A204.1 (cell line): ENCODE measurements around the gene ZMIZ2.
"Not testable (repeated sequence)": the region's sequence is repeated elsewhere in the genome, so short reads cannot be mapped to it uniquely, and the experiment has no call there.

Source experiments
- FAIRE-seq: peaks from 2 replicates; lab custom pipeline; 2012; peaks lifted over from hg19 to GRCh38; lab: Jason Lieb, UNC

ZMIZ2 gene, protein sequence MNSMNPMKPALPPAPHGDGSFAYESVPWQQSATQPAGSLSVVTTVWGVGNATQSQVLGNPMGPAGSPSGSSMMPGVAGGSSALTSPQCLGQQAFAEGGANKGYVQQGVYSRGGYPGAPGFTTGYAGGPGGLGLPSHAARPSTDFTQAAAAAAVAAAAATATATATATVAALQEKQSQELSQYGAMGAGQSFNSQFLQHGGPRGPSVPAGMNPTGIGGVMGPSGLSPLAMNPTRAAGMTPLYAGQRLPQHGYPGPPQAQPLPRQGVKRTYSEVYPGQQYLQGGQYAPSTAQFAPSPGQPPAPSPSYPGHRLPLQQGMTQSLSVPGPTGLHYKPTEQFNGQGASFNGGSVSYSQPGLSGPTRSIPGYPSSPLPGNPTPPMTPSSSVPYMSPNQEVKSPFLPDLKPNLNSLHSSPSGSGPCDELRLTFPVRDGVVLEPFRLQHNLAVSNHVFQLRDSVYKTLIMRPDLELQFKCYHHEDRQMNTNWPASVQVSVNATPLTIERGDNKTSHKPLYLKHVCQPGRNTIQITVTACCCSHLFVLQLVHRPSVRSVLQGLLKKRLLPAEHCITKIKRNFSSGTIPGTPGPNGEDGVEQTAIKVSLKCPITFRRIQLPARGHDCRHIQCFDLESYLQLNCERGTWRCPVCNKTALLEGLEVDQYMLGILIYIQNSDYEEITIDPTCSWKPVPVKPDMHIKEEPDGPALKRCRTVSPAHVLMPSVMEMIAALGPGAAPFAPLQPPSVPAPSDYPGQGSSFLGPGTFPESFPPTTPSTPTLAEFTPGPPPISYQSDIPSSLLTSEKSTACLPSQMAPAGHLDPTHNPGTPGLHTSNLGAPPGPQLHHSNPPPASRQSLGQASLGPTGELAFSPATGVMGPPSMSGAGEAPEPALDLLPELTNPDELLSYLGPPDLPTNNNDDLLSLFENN

DNA sequence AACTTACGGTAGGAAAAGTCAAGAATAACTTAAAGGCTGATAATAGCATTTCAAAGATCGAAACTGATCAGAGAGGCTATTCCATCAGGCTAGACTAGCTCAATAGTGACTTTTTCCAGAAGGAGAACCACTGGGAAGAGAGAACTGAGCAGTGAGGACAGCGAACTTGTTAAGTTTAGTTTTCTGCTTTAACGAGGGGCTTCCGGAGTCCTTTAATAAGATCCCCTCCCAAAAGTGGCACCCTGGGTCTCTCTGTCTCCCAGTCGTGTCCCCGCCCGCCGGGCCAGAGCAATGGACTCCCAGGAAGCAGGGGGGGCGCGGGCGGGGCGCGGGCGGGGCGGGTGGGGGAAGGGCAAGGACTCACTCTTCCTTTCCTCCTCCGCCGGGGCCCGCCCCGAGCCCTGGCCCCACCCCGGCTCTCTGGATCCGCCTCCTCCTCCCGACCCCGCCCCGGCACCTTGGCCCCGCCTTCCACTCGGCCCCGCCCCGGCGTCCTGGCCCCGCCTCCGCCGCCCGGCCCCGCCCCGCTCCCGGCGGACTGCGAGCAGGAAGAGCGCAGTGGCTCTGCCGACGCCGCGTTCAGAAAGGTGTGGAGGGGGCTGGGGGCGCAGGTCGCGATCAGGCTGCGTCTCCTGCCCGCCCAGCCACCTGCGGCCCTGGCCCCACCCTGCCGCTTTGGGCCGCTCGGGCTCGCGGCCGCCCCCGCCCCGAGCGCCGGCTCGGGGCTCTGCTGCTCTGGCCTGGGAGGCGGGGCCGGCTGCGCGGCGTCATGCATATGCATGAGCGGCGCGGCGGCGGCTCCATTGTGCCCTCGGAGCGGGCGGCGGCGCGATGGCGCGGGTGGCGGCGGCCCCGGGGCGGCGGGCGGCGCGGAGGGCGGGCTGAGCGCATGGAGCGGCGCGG lies at the start of gene ZMIZ2:
TSS of gene ZMIZ2 (plus strand) at position 803 of the 903 bp plus-strand sequence. CDS start 7,403 bp downstream, outside the sequence.
- FAIRE-seq = no peak

GRCh38 chr7:44699598-44699997 lies 49.0 kb upstream of the ZMIZ2 start:
- FAIRE-seq = not testable (repeated sequence)

DNA sequence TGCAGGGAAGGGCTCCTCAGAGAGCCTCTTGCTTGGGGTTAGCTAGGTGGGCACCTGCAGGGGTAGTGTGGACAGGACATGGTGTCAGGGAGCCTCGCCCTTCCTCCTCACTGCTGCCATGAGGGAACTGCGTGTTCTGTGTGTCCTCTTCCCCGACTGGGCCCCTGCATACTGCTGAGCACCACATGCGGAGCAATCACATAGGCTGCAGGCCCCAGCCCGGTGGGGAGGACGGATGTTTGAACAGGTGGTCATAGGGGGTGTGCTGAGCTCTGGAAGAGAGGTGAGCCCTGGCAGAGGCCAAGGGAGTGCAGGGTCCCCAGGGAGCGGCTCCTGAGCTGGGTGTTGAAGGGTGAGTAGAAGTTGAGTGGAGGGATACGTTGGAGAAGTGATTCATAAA lies 48.3 kb upstream of the ZMIZ2 start:
- FAIRE-seq = no peak

DNA sequence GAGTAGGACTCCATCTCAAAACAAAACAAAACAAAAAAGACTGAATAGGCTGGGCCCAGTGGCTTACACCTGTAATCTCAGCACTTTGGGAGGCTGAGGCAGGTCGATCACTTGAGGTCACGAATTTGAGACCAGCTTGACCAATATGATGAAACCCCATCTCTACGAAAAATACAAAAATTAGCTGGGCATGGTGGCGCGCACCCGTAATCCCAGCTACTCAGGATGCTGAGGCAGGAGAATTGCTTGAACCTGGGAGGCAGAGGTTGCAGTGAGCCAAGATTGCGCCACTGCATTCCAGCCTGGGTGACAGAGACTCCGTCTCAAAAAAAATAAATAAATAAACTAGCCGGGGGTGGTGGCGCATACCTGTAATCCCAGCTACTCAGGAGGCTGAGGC lies 45.3 kb upstream of the ZMIZ2 start:
- not testable (repeated sequence) for FAIRE-seq

GRCh38 chr7:44703921-44704320 lies 44.7 kb upstream of the ZMIZ2 start:
- no peak for FAIRE-seq

DNA sequence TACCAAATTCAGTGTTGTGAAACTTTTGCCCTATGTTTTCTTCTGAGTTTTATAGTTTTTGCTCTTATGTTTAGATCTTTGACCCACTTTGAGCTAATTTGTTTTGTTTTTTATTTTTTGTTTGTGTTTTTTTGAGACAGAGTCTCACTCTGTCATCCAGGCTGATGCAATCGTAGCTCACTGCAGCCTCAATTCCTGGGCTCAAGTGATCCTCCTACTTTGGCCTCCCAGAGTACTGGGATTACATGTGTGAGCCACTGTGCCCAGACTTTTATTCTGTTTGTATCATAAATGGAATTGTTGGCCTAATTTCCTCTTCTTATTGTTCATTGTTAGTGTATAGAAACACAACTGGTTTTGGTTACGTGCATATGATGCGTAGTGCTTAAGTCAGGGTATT lies 43.2 kb upstream of the ZMIZ2 start:
- no peak for FAIRE-seq

DNA sequence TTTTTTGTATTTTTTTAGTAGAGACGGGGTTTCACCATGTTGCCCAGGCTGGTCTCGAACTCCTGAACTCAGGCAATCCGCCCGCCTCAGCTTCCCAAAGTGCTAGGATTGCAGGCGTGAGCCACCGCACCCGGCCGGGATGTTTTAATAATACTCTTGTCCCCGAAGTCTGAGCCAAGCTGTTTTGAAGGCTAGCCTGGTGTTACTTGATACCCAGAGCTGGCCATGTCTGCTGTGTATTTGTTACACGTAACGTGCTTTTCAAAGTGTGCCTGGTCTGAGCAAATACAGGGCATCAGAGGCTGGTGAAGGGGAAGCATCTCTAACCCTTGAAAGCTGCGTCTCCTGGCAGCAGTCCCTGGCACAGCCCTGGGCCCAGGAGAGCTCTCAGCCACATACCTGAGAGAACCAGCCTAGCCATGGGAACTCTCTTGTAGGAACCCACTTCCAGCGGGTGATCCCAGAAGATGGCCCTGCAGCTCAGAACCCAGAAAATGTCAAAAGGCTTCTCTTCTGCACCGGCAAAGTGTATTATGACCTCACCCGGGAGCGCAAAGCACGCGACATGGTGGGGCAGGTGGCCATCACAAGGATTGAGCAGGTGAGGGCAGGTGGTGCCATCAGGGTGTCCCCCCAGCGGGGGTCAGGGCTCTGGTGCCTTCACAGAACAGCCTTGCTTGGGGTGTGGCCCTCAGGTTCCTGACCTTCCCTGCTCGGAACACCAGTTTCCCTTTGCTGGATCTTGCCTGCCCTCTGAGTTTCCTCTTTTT lies 41.7 kb upstream of the ZMIZ2 start:
- FAIRE-seq = no peak

- FAIRE-seq = no peak
Measured at GRCh38 chr7:44707558-44708230, 41.0 kb upstream of the ZMIZ2 start.

GRCh38 chr7:44709011-44709915 lies 39.4 kb upstream of the ZMIZ2 start:
- no peak for FAIRE-seq

GRCh38 chr7:44709945-44710596 lies 38.6 kb upstream of the ZMIZ2 start:
- FAIRE-seq = no peak

DNA sequence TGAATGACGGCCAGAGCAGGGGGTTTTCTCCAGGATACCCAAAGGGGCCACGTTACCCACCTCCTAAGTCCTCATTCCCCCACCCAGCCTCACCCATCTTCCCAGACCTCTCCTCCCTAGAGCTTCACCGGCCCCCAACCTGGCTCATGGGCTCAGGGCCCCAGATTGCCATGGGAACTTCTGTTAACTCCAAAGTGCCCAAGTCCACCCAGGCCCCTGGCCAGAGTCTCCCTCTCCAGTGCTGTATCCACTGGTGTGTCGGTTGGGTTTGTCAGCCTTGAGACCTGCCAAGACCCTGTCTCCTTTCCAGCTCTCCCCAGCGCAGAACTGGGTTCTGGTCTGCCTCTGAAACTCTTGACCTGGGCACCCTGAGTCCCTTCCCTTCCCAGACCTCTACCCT lies 37.1 kb upstream of the ZMIZ2 start:
- no peak for FAIRE-seq

DNA sequence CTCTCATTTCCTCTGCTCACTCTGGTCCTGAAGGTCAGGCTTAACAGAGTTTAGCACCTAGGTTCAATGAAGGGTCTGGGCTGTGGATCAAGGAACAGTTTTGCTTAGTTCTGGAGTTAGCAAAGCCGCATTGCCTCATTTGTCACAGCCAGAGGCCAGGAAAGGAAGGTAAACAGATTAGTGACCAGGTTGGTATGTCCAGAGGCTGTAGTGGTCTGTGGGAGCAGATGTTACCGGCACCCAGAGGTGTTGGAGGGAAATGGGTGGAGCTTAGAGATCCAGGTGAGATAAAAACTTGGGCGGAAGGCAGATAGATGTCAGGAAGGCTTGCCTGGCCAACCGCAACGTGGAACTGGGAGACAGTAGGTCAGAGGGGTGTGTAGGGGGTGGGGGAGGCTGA lies 36.6 kb upstream of the ZMIZ2 start:
- FAIRE-seq = no peak

DNA sequence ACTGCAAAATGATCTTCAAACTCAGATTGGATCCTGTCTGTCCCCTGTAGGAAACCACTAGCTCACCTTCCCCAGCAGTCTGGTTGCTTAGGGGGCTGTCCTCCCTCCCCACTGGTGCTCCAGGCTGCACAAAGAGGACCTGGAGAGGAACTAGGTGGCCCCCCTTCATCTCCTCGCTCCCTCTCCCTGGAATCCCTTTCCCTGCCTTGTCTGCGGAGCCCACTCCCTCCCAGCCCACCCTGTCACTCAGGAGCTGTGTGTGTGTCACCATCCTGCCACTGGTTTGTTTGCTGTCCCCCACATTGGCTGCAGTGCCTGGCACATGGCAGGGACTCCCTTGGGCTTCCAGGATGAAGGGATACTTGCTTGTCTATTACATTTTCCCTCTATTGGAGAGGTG lies 35.5 kb upstream of the ZMIZ2 start:
- no peak for FAIRE-seq

GRCh38 chr7:44713680-44714335 lies 34.8 kb upstream of the ZMIZ2 start:
- FAIRE-seq = no peak

DNA sequence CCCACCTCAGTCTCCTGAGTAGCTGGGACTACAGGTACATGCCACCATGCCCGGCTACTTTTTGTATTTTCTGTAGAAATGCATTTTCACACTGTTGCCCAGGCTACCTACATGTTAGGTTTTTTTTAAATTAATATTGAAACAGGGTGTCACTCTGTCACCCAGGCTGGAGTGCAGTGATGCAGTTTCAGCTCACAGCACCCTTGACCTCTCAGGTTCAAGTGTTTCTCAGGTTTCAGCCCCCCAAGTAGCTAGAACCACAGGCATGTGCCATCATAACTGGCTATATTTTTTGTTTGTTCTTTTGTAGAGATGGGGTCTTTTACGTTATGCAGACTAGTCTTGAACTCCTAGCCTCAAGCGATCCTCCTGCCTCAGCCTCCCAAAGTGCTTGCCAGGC lies 32.4 kb upstream of the ZMIZ2 start:
- no peak for FAIRE-seq

- FAIRE-seq = no peak
Measured at GRCh38 chr7:44720301-44720700, 28.3 kb upstream of the ZMIZ2 start.

GRCh38 chr7:44724276-44724675 lies 24.4 kb upstream of the ZMIZ2 start:
- FAIRE-seq = no peak

DNA sequence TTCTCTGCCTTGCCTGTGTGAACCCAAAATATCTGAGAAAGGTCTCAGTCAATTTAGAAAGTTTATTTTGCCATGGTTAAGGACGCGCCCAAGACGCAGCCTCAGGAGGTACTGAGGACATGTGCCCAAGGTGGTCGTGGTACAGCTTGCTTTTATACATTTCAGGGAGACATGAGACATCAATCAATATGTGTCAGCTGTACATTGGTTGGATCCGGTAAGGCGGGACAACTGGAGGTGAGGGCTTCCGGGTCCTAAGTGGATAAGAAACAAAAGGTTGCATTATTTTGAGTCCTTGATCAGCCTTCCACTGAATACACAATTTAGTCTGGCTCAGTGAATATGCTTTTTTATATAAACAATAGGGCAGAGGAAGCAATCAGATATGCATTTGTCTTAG lies 22.4 kb upstream of the ZMIZ2 start:
- FAIRE-seq = not testable (repeated sequence)
